Measurements from ENCODE around the gene SPSB4.

SPSB4 gene

GRCh38 chr3:141148169-141148568 lies 97.0 kb downstream of the SPSB4 start:
- H3K9ac ChIP-seq (ENCODE audit: low read length) = no peak overlapping the region
- no peak overlapping the region for H3K27ac ChIP-seq (ENCODE audit: low read depth, low read length)
- H3F3A ChIP-seq (ENCODE audit: insufficient read depth) = no peaks in the 10 kb centered on the region
- no peaks in the 10 kb centered on the region for H3K9me2 ChIP-seq (replicated peaks; ENCODE audit: insufficient read depth, low read length)
- TF ChIP-seq EZH2phosphoT487 (conservative IDR thresholded peaks at IDR 0.05; ENCODE audit: low read length) (no peak), CTCF (IDR thresholded peaks at IDR 0.05; ENCODE audit: insufficient read depth, low read length, poor library complexity, severe bottlenecking) (no peak)
- H3K79me2 ChIP-seq (ENCODE audit: insufficient read depth, low read length) = no peaks in the 10 kb centered on the region
- no peaks in the 10 kb centered on the region for H3K36me3 ChIP-seq (ENCODE audit: low read length)
- H3K27me3 ChIP-seq (ENCODE audit: low read length) = no peaks in the 10 kb centered on the region
- no peak overlapping the region for H3K4me2 ChIP-seq (ENCODE audit: low read depth, low read length, poor library complexity, severe bottlenecking)
- H2AFZ ChIP-seq (ENCODE audit: low read depth, low read length, severe bottlenecking) = no peak overlapping the region
- H4K20me1 ChIP-seq (ENCODE audit: low read depth, low read length) = no peaks in the 10 kb centered on the region
- H3K9me3 ChIP-seq (ENCODE audit: insufficient read depth, low read length) = no peaks in the 10 kb centered on the region
- no peak overlapping the region for H3K4me3 ChIP-seq (ENCODE audit: insufficient read depth, low read length, poor library complexity, severe bottlenecking)

- H3K4me3 ChIP-seq (ENCODE audit: insufficient read depth, low read length, poor library complexity, severe bottlenecking) = no peak overlapping the region
- H3F3A ChIP-seq (ENCODE audit: insufficient read depth) = no peaks in the 10 kb centered on the region
- no peaks in the 10 kb centered on the region for H3K9me3 ChIP-seq (ENCODE audit: insufficient read depth, low read length)
- H3K79me2 ChIP-seq (ENCODE audit: insufficient read depth, low read length) = no peaks in the 10 kb centered on the region
- H3K9me2 ChIP-seq (replicated peaks; ENCODE audit: insufficient read depth, low read length) = no peaks in the 10 kb centered on the region
- H2AFZ ChIP-seq (ENCODE audit: low read depth, low read length, severe bottlenecking) = no peak overlapping the region
- no peak overlapping the region for H3K27ac ChIP-seq (ENCODE audit: low read depth, low read length)
- TF ChIP-seq CTCF (IDR thresholded peaks at IDR 0.05; ENCODE audit: insufficient read depth, low read length, poor library complexity, severe bottlenecking) (no peak), EZH2phosphoT487 (conservative IDR thresholded peaks at IDR 0.05; ENCODE audit: low read length) (no peak)
- H4K20me1 ChIP-seq (ENCODE audit: low read depth, low read length) = no peaks in the 10 kb centered on the region
- no peaks in the 10 kb centered on the region for H3K27me3 ChIP-seq (ENCODE audit: low read length)
- H3K36me3 ChIP-seq (ENCODE audit: low read length) = no peaks in the 10 kb centered on the region
- no peak overlapping the region for H3K9ac ChIP-seq (ENCODE audit: low read length)
- H3K4me2 ChIP-seq (ENCODE audit: low read depth, low read length, poor library complexity, severe bottlenecking) = no peak overlapping the region
These were observed 97.6 kb downstream of the SPSB4 start for GRCh38 chr3:141148770-141149169.

- Histone ChIP-seq H3K79me2 (ENCODE audit: insufficient read depth, low read length) (no peaks in the 10 kb centered on the region), H3K36me3 (ENCODE audit: low read length) (no peaks in the 10 kb centered on the region), H2AFZ (ENCODE audit: low read depth, low read length, severe bottlenecking) (no peak overlapping the region), H3K9me2 (replicated peaks; ENCODE audit: insufficient read depth, low read length) (no peaks in the 10 kb centered on the region), H3F3A (ENCODE audit: insufficient read depth) (no peaks in the 10 kb centered on the region), H3K27me3 (ENCODE audit: low read length) (no peaks in the 10 kb centered on the region), H3K4me2 (ENCODE audit: low read depth, low read length, poor library complexity, severe bottlenecking) (no peak overlapping the region), H3K4me3 (ENCODE audit: insufficient read depth, low read length, poor library complexity, severe bottlenecking) (no peak overlapping the region), H3K9me3 (ENCODE audit: insufficient read depth, low read length) (no peaks in the 10 kb centered on the region), H3K27ac (ENCODE audit: low read depth, low read length) (no peak overlapping the region), H3K9ac (ENCODE audit: low read length) (no peak overlapping the region), H4K20me1 (ENCODE audit: low read depth, low read length) (no peaks in the 10 kb centered on the region)
- no peak for TF ChIP-seq CTCF (IDR thresholded peaks at IDR 0.05; ENCODE audit: insufficient read depth, low read length, poor library complexity, severe bottlenecking)
- TF ChIP-seq EZH2phosphoT487 (conservative IDR thresholded peaks at IDR 0.05; ENCODE audit: low read length) = no peak
These were observed 99.1 kb downstream of the SPSB4 start for GRCh38 chr3:141150081-141150830.
